Adipocyte (in vitro differentiated cells): Measurements from ENCODE around the gene IKZF3.
"Not testable (repeated sequence)": the region's sequence is repeated elsewhere in the genome, so short reads cannot be mapped to it uniquely, and the experiment has no call there.

Experiments
- DNase-seq: peaks from one replicate; pipeline ENCODE4 v3.0.0-alpha.2; 2015; ENCODE audit warnings: low read depth
- H3K27me3 ChIP-seq: replicated peaks from 2 replicates; pipeline ENCODE4 v1.7.0; 2013; ENCODE audit warnings: mild to moderate bottlenecking, low read length, moderate library complexity; ENCODE audit not compliant: control insufficient read depth, insufficient read depth
- H3K36me3 ChIP-seq: 2 replicates; pipeline ENCODE4 v1.7.0; 2013; ENCODE audit warnings: low read length, mild to moderate bottlenecking, moderate library complexity; ENCODE audit not compliant: control insufficient read depth, insufficient read depth, severe bottlenecking
- H3K4me1 ChIP-seq: 2 replicates; pipeline ENCODE4 v1.7.0; 2013; ENCODE audit warnings: mild to moderate bottlenecking, low read length, moderate library complexity; ENCODE audit not compliant: control insufficient read depth, insufficient read depth
- H3K4me3 ChIP-seq: 2 replicates; pipeline ENCODE4 v1.7.0; 2013; ENCODE audit warnings: mild to moderate bottlenecking, low read length, moderate library complexity
- H3K9ac ChIP-seq: 2 replicates; pipeline ENCODE4 v1.7.0; 2013; ENCODE audit warnings: mild to moderate bottlenecking, low read length, moderate library complexity
- H3K9me3 ChIP-seq: 2 replicates; pipeline ENCODE4 v1.7.0; 2013; ENCODE audit warnings: mild to moderate bottlenecking, low read length, moderate library complexity; ENCODE audit not compliant: control insufficient read depth

Gene IKZF3

GRCh38 chr17:39872751-39873150, 8.6 kb upstream of the IKZF3 start:
- Histone ChIP-seq H3K4me1 (no peaks in the 10 kb centered on the region), H3K9me3 (peaks cover 9% of the 10 kb centered on the region), H3K9ac (no peak overlapping the region), H3K27me3 (peaks cover 20% of the 10 kb centered on the region), H3K4me3 (no peak overlapping the region), H3K36me3 (no peaks in the 10 kb centered on the region)
- peak; percentile 64 for DNase-seq

- no peaks in the 10 kb centered on the region for H3K4me1 ChIP-seq
- no peak overlapping the region for H3K4me3 ChIP-seq
- H3K36me3 ChIP-seq = no peaks in the 10 kb centered on the region
- peaks cover 19% of the 10 kb centered on the region for H3K9me3 ChIP-seq
- peaks cover 27% of the 10 kb centered on the region for H3K27me3 ChIP-seq
- H3K9ac ChIP-seq = no peak overlapping the region
- no peak for DNase-seq
These were observed 7.7 kb upstream of the IKZF3 start for GRCh38 chr17:39871801-39872200.

GRCh38 chr17:39870776-39871175, 6.7 kb upstream of the IKZF3 start:
- Histone ChIP-seq H3K4me3 (no peak overlapping the region), H3K9me3 (peaks cover 20% of the 10 kb centered on the region), H3K36me3 (no peaks in the 10 kb centered on the region), H3K27me3 (peaks cover 32% of the 10 kb centered on the region), H3K9ac (no peak overlapping the region), H3K4me1 (no peaks in the 10 kb centered on the region)
- DNase-seq = no peak

GRCh38 chr17:39868554-39868942, 4.4 kb upstream of the IKZF3 start:
- H3K4me3 ChIP-seq = no peak overlapping the region
- no peaks in the 10 kb centered on the region for H3K36me3 ChIP-seq
- peaks cover 51% of the 10 kb centered on the region for H3K27me3 ChIP-seq
- no peak for DNase-seq
- no peak overlapping the region for H3K9ac ChIP-seq
- H3K4me1 ChIP-seq = no peaks in the 10 kb centered on the region
- peaks cover 20% of the 10 kb centered on the region for H3K9me3 ChIP-seq

GRCh38 chr17:39867880-39868553, 3.9 kb upstream of the IKZF3 start, which contains the start of gene ZPBP2:
Gene ZPBP2, plus strand, starts transcription at chr17:39868202. Its CDS starts 153 bp downstream, at chr17:39868355.
- no peak within 1 kb of the TSS for H3K9ac ChIP-seq
- peaks cover 56% of the 10 kb centered on the region for H3K27me3 ChIP-seq
- H3K4me1 ChIP-seq = no peaks in the 10 kb centered on the region
- H3K9me3 ChIP-seq = peaks cover 23% of the 10 kb centered on the region
- H3K4me3 ChIP-seq = no peak within 1 kb of the TSS
- DNase-seq = no peak
- no peaks in the 10 kb centered on the region for H3K36me3 ChIP-seq

GRCh38 chr17:39867084-39867879, 3.2 kb upstream of the IKZF3 start:
- Histone ChIP-seq H3K4me3 (no peak overlapping the region), H3K4me1 (no peaks in the 10 kb centered on the region), H3K9ac (no peak overlapping the region), H3K27me3 (peaks cover 63% of the 10 kb centered on the region), H3K9me3 (peaks cover 23% of the 10 kb centered on the region), H3K36me3 (no peaks in the 10 kb centered on the region)
- DNase-seq = no peak

- DNase-seq = no peak
- Histone ChIP-seq H3K36me3 (no peaks in the 10 kb centered on the region), H3K4me1 (no peaks in the 10 kb centered on the region), H3K9ac (no peak overlapping the region), H3K4me3 (no peak overlapping the region), H3K27me3 (peaks cover 69% of the 10 kb centered on the region), H3K9me3 (peaks cover 23% of the 10 kb centered on the region)
These were observed 2.1 kb upstream of the IKZF3 start for GRCh38 chr17:39866013-39866730.

GRCh38 chr17:39863244-39863917, 731 bp downstream of the IKZF3 start:
- Histone ChIP-seq H3K27me3 (peaks cover 69% of the 10 kb centered on the region), H3K4me1 (no peaks in the 10 kb centered on the region), H3K4me3 (no peak overlapping the region), H3K9me3 (peaks cover 20% of the 10 kb centered on the region), H3K9ac (no peak overlapping the region), H3K36me3 (no peaks in the 10 kb centered on the region)
- DNase-seq = no peak

- Histone ChIP-seq H3K27me3 (peaks cover 53% of the 10 kb centered on the region), H3K4me3 (no peak overlapping the region)
These were observed 2.9 kb downstream of the IKZF3 start for GRCh38 chr17:39861235-39861634.

GRCh38 chr17:39855911-39856649, 8.0 kb downstream of the IKZF3 start:
- not testable (repeated sequence) for H3K9me3 ChIP-seq, H3K9ac ChIP-seq, H3K4me3 ChIP-seq, DNase-seq, H3K36me3 ChIP-seq, H3K4me1 ChIP-seq
- peaks cover 40% of the 10 kb centered on the region for H3K27me3 ChIP-seq

More at GRCh38 chr17:39861235-39861634, 2.9 kb downstream of the IKZF3 start:
- no peaks in the 10 kb centered on the region for H3K36me3 ChIP-seq
- H3K9me3 ChIP-seq = peaks cover 3% of the 10 kb centered on the region
- DNase-seq = no peak
- H3K4me1 ChIP-seq = no peaks in the 10 kb centered on the region
- H3K9ac ChIP-seq = no peak overlapping the region
